B cell (primary cell): ENCODE measurements around the gene PDGFC.

Experiments
- CTCF ChIP-seq: fragments of 200-600 bp; IDR thresholded peaks from one replicate; pipeline ENCODE4 v1.8.0; 2022; ENCODE audit warnings: antibody characterized with exemption, mild to moderate bottlenecking
- EZH2 ChIP-seq: IDR thresholded peaks from 2 replicates; pipeline ENCODE4 v1.6.1; 2012; ENCODE audit warnings: borderline replicate concordance, low read depth, mild to moderate bottlenecking, moderate library complexity, low read length; ENCODE audit not compliant: insufficient read depth, poor library complexity, severe bottlenecking

DNA sequence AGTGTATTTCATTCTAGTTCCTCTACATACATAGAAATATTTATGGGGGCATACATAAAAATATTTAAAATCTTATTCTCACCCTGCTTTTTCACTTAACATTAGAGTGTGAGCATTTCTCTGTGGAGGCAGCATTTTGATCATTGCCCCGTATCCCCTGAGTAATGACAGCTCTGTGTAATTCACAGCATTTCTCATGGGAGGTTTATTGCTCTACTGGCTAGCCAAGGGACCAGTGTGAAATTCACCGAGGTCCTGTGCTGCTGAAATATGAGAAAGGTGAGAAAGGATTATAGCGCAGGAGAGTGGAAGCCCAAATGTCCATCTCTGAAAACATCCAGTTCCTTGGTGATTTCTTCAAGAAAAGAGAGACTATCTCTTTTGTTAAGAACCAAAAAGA, 22.9 kb downstream of the PDGFC start:
- TF ChIP-seq CTCF (no peak), EZH2 (no peak)
